DOHH2 (cell line): ENCODE data around the gene STIL.
"Not testable (repeated sequence)": the region's sequence is repeated elsewhere in the genome, so short reads cannot be mapped to it uniquely, and the experiment has no call there.

Experiments
- H3F3A ChIP-seq: fragments of 200-600 bp; sonication (generic), shearing (Covaris generic); 2 replicates; pipeline ENCODE4 v1.6.0; 2016; ENCODE audit warnings: antibody characterized with exemption, mild to moderate bottlenecking; ENCODE audit not compliant: control insufficient read depth, insufficient read depth
- H3K27ac ChIP-seq: fragments of 200-600 bp; sonication (generic); 2 replicates; pipeline ENCODE4 v1.5.1; 2014; ENCODE audit warnings: low read depth, mild to moderate bottlenecking, low read length, moderate library complexity
- H3K27me3 ChIP-seq: fragments of 200-600 bp; sonication (generic); 2 replicates; pipeline ENCODE4 v1.6.1; 2014; ENCODE audit warnings: mild to moderate bottlenecking, low read length, mixed read lengths; ENCODE audit not compliant: control insufficient read depth
- H3K36me3 ChIP-seq: fragments of 200-600 bp; sonication (generic); 2 replicates; pipeline ENCODE4 v1.6.1; 2014; ENCODE audit warnings: mild to moderate bottlenecking, low read length, moderate library complexity, mixed read lengths; ENCODE audit not compliant: control insufficient read depth
- H3K4me1 ChIP-seq: fragments of 200-600 bp; sonication (generic); 2 replicates; pipeline ENCODE4 v1.6.1; 2014; ENCODE audit warnings: mild to moderate bottlenecking, low read length, mixed read lengths; ENCODE audit not compliant: control insufficient read depth
- H3K4me2 ChIP-seq: fragments of 200-600 bp; sonication (generic); 2 replicates; pipeline ENCODE4 v1.6.0; 2014; ENCODE audit warnings: mild to moderate bottlenecking, low read length, moderate library complexity
- H3K4me3 ChIP-seq: fragments of 200-600 bp; sonication (generic); 2 replicates; pipeline ENCODE4 v1.5.1; 2014; ENCODE audit warnings: mild to moderate bottlenecking, low read length, mixed read lengths
- H3K79me2 ChIP-seq: fragments of 200-600 bp; sonication (generic); 2 replicates; pipeline ENCODE4 v1.6.1; 2014; ENCODE audit warnings: mild to moderate bottlenecking, low read length, mixed read lengths; ENCODE audit not compliant: control insufficient read depth
- H3K9me2 ChIP-seq: fragments of 200-600 bp; sonication (generic); replicated peaks from 2 replicates; pipeline ENCODE4 v1.6.1; 2014; ENCODE audit warnings: mild to moderate bottlenecking, low read length, mixed read lengths; ENCODE audit not compliant: control insufficient read depth
- H3K9me3 ChIP-seq: fragments of 200-600 bp; sonication (generic); 2 replicates; pipeline ENCODE4 v1.6.1; 2014; ENCODE audit warnings: antibody characterized with exemption, low read length, mixed read lengths; ENCODE audit not compliant: control insufficient read depth, insufficient read depth
- H4K20me1 ChIP-seq: fragments of 200-600 bp; sonication (generic); 2 replicates; pipeline ENCODE4 v1.6.0; 2014; ENCODE audit warnings: low read depth, mild to moderate bottlenecking, antibody characterized with exemption, low read length, moderate library complexity; ENCODE audit not compliant: control insufficient read depth, insufficient read depth
- CTCF ChIP-seq: fragments of 200-600 bp; sonication (generic); IDR thresholded peaks from one replicate; pipeline ENCODE4 v1.5.1; 2014; ENCODE audit warnings: antibody characterized with exemption, mild to moderate bottlenecking, low read depth, low read length; ENCODE audit not compliant: poor library complexity, severe bottlenecking
- EZH2phosphoT487 ChIP-seq: fragments of 200-600 bp; sonication (generic); IDR thresholded peaks from 2 replicates; pipeline ENCODE4 v1.6.1; 2017; ENCODE audit warnings: borderline replicate concordance, mild to moderate bottlenecking, antibody characterized with exemption, low read length, moderate library complexity, mixed read lengths

Gene STIL

DNA sequence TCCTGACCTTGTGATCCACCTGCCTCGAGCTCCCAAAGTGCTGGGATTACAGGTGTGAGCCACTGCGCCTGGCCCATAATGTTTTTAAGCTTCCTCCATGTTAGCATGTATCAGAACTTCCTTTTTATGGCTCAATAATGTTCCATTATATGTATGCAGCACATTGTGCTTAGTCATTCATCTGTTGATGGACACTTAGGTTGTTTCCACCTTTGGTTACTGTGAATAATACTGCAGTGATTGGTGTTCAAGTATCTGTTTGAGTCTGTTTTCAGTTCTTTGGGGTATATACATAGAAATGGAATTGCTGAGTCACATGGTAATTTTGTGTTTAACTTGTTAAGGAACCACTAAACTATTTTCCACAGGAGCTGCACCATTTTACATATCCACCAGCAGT is 37.4 kb upstream of the STIL start:
- Histone ChIP-seq H3K79me2 (peaks cover 86% of the 10 kb centered on the region), H4K20me1 (no peaks in the 10 kb centered on the region; the same call in 1 of the 2 replicates), H3K4me1 (no peaks in the 10 kb centered on the region), H3K27ac (no peak overlapping the region), H3K4me3 (no peak overlapping the region), H3K9me3 (no peaks in the 10 kb centered on the region), H3K27me3 (no peaks in the 10 kb centered on the region), H3K4me2 (no peak overlapping the region), H3F3A (no peaks in the 10 kb centered on the region), H3K36me3 (peaks cover 7% of the 10 kb centered on the region), H3K9me2 (no peaks in the 10 kb centered on the region)
- TF ChIP-seq EZH2phosphoT487 (no peak), CTCF (no peak)

DNA sequence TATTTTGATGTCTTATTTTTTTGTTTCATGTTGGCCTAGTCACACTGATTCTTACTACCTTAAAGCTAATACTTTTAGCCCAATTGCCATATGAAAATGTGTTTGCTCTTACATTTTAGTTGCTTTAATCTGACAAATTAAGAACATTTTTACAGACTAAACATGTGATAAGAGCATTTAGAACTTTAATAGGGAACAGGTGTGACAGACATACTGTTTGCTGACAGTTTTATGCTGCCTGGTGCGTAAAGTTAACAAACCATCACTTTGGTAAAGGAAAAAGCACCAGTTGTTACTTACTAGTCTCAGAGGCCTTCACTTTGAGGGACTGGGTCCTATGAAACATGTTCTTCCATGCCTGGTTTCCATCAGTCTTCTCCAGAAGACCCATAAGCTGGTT is 34.3 kb upstream of the STIL start:
- Histone ChIP-seq H3K9me2 (no peaks in the 10 kb centered on the region), H3K9me3 (no peaks in the 10 kb centered on the region), H3K4me1 (no peaks in the 10 kb centered on the region), H3K79me2 (peaks cover 78% of the 10 kb centered on the region), H3K4me2 (no peak overlapping the region), H3K4me3 (no peak overlapping the region), H3K36me3 (peaks cover 7% of the 10 kb centered on the region), H3F3A (no peaks in the 10 kb centered on the region), H4K20me1 (no peaks in the 10 kb centered on the region; the same call in 1 of the 2 replicates), H3K27me3 (no peaks in the 10 kb centered on the region), H3K27ac (no peak overlapping the region)
- TF ChIP-seq CTCF (no peak), EZH2phosphoT487 (no peak)

GRCh38 chr1:47347735-47348134 is 33.8 kb upstream of the STIL start:
- peaks cover 77% of the 10 kb centered on the region for H3K79me2 ChIP-seq
- TF ChIP-seq CTCF = no peak
- no peak for TF ChIP-seq EZH2phosphoT487

GRCh38 chr1:47346979-47347378 is 33.0 kb upstream of the STIL start:
- H3K4me2 ChIP-seq, H3K27ac ChIP-seq: not testable (repeated sequence)
- peaks cover 73% of the 10 kb centered on the region for H3K79me2 ChIP-seq

More at GRCh38 chr1:47347735-47348134, 33.8 kb upstream of the STIL start:
- Histone ChIP-seq H3K9me3 (no peaks in the 10 kb centered on the region), H3F3A (no peaks in the 10 kb centered on the region), H3K36me3 (peaks cover 7% of the 10 kb centered on the region), H3K9me2 (no peaks in the 10 kb centered on the region), H3K4me2 (no peak overlapping the region), H3K4me3 (no peak overlapping the region), H3K27ac (no peak overlapping the region), H3K27me3 (no peaks in the 10 kb centered on the region), H3K4me1 (no peaks in the 10 kb centered on the region), H4K20me1 (no peaks in the 10 kb centered on the region; the same call in 1 of the 2 replicates)

More at GRCh38 chr1:47346979-47347378, 33.0 kb upstream of the STIL start:
- H3K9me3 ChIP-seq, H3K36me3 ChIP-seq, H3K4me1 ChIP-seq, H3K27me3 ChIP-seq, H3F3A ChIP-seq, H3K4me3 ChIP-seq, H4K20me1 ChIP-seq, H3K9me2 ChIP-seq: not testable (repeated sequence)
